ENCODE measurements around the gene OOSP3. TPM values are rescaled to one million over a fixed set of nuclear protein-coding genes. Genes with fewer than 3 reads are reported as not detected.

OOSP3 gene
- not detected in 2 replicates for total RNA-seq

DNA sequence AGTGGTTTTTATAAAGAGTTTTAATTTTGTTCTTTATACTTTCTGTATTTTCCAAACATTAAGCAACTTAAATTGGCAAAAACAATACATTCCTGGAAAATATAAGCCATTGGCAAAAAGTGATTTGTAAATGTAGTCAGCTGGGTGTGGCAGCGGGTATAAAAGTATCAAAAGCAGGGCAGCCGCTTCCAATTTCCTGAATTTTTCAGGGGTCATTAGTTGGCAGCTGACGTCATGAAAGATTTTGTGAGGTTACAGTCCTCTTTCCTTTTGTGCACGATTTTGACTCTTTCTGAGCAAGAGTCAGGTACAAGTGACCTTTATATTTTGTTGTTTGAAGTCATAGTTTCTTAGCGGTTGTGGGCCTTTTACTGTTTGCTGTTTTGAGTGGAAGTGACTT is at the start of gene OOSP3:
OOSP3 (plus strand) TSS at position 208 of the 400 bp plus-strand sequence; CDS start at position 235, 27 bp downstream.
- Histone ChIP-seq H3K36me3 (ENCODE audit: control insufficient read depth, insufficient read depth, low read length) (no peaks in the 10 kb centered on the region), H3K4me3 (ENCODE audit: low read depth, low read length) (no peak within 1 kb of the TSS), H3K27me3 (ENCODE audit: control insufficient read depth, insufficient read depth, low read length) (no peaks in the 10 kb centered on the region)
- no peak for FAIRE-seq
- TF ChIP-seq, protein P1, sequence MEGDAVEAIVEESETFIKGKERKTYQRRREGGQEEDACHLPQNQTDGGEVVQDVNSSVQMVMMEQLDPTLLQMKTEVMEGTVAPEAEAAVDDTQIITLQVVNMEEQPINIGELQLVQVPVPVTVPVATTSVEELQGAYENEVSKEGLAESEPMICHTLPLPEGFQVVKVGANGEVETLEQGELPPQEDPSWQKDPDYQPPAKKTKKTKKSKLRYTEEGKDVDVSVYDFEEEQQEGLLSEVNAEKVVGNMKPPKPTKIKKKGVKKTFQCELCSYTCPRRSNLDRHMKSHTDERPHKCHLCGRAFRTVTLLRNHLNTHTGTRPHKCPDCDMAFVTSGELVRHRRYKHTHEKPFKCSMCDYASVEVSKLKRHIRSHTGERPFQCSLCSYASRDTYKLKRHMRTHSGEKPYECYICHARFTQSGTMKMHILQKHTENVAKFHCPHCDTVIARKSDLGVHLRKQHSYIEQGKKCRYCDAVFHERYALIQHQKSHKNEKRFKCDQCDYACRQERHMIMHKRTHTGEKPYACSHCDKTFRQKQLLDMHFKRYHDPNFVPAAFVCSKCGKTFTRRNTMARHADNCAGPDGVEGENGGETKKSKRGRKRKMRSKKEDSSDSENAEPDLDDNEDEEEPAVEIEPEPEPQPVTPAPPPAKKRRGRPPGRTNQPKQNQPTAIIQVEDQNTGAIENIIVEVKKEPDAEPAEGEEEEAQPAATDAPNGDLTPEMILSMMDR (IDR thresholded peaks at IDR 0.05; ENCODE audit: insufficient read depth, low read length, severe bottlenecking), result no peak
- DNase-seq (ENCODE audit: low read depth), result no peak

- TF ChIP-seq, protein P1 (IDR thresholded peaks at IDR 0.05; ENCODE audit: insufficient read depth, low read length, severe bottlenecking), result no peak
- H3K27me3 ChIP-seq (ENCODE audit: control insufficient read depth, insufficient read depth, low read length), result no peaks in the 10 kb centered on the region
- H3K36me3 ChIP-seq (ENCODE audit: control insufficient read depth, insufficient read depth, low read length), result no peaks in the 10 kb centered on the region
- H3K4me3 ChIP-seq (ENCODE audit: low read depth, low read length), result no peak overlapping the region
- FAIRE-seq (no peak), DNase-seq (ENCODE audit: low read depth) (no peak)
These were observed 49.2 kb upstream of the OOSP3 start for GRCh38 chr11:59829358-59829757.

GRCh38 chr11:59833602-59834001 is 45.0 kb upstream of the OOSP3 start:
- H3K27me3 ChIP-seq (ENCODE audit: control insufficient read depth, insufficient read depth, low read length), result no peaks in the 10 kb centered on the region
- FAIRE-seq (no peak), DNase-seq (ENCODE audit: low read depth) (no peak)
- H3K36me3 ChIP-seq (ENCODE audit: control insufficient read depth, insufficient read depth, low read length), result no peaks in the 10 kb centered on the region
- H3K4me3 ChIP-seq (ENCODE audit: low read depth, low read length), result no peak overlapping the region
- TF ChIP-seq, protein P1 (IDR thresholded peaks at IDR 0.05; ENCODE audit: insufficient read depth, low read length, severe bottlenecking), result no peak

- Histone ChIP-seq H3K27me3 (ENCODE audit: control insufficient read depth, insufficient read depth, low read length) (no peaks in the 10 kb centered on the region), H3K36me3 (ENCODE audit: control insufficient read depth, insufficient read depth, low read length) (no peaks in the 10 kb centered on the region), H3K4me3 (ENCODE audit: low read depth, low read length) (no peak overlapping the region)
- TF ChIP-seq, protein P1 (IDR thresholded peaks at IDR 0.05; ENCODE audit: insufficient read depth, low read length, severe bottlenecking), result no peak
- DNase-seq (ENCODE audit: low read depth) (no peak), FAIRE-seq (no peak)
These were observed 39.0 kb upstream of the OOSP3 start for GRCh38 chr11:59839615-59840014.

- Histone ChIP-seq H3K27me3 (ENCODE audit: control insufficient read depth, insufficient read depth, low read length) (no peaks in the 10 kb centered on the region), H3K4me3 (ENCODE audit: low read depth, low read length) (no peak overlapping the region), H3K36me3 (ENCODE audit: control insufficient read depth, insufficient read depth, low read length) (no peaks in the 10 kb centered on the region)
- DNase-seq (ENCODE audit: low read depth), result no peak
- TF ChIP-seq, protein P1 (IDR thresholded peaks at IDR 0.05; ENCODE audit: insufficient read depth, low read length, severe bottlenecking), result no peak
- no peak for FAIRE-seq
These were observed 37.1 kb upstream of the OOSP3 start for GRCh38 chr11:59841514-59841913.

- no peaks in the 10 kb centered on the region for H3K27me3 ChIP-seq (ENCODE audit: control insufficient read depth, insufficient read depth, low read length)
- H3K36me3 ChIP-seq (ENCODE audit: control insufficient read depth, insufficient read depth, low read length), result no peaks in the 10 kb centered on the region
- TF ChIP-seq, protein P1 (IDR thresholded peaks at IDR 0.05; ENCODE audit: insufficient read depth, low read length, severe bottlenecking), result no peak
- no peak for DNase-seq (ENCODE audit: low read depth)
- no peak overlapping the region for H3K4me3 ChIP-seq (ENCODE audit: low read depth, low read length)
- no peak for FAIRE-seq
These were observed 36.3 kb upstream of the OOSP3 start for GRCh38 chr11:59842316-59842715.

Measured in bronchial epithelial cell (primary cell).